ENCODE data around the gene CBLN3.

The CBLN3 gene

GRCh38 chr14:24398653-24399446, 30.6 kb downstream of the CBLN3 start, which contains the start of gene NYNRIN:
NYNRIN (plus strand) TSS chr14:24399003; CDS start chr14:24399247, 244 bp downstream.
- no peaks in the 10 kb centered on the region for H3K9me3 ChIP-seq (replicated peaks in 1 of 11)
- H3K9ac ChIP-seq = peak within 1 kb of the TSS; percentile 67 to 80 (median 74)
- TF ChIP-seq Cebpa-rat (IDR thresholded peaks at IDR 0.05) = no peak
- H3K4me1 ChIP-seq = peaks cover 55 to 80% (median 72%) of the 10 kb centered on the region in 10 experiments
- H3K27ac ChIP-seq = peak within 1 kb of the TSS in 10 of 11 experiments; percentile 25 to 71 (median 63); a peak in 18 of 22 replicates
- peaks cover 0 to 10% (median 0%) of the 10 kb centered on the region in 11 experiments; a peak in 3 of 22 replicates for H3K36me3 ChIP-seq
- peaks cover 0 to 7% (median 0%) of the 10 kb centered on the region in 11 experiments; a peak in 3 of 22 replicates for H4K20me1 ChIP-seq
- no peaks in the 10 kb centered on the region for H3K27me3 ChIP-seq
- peak within 1 kb of the TSS; percentile 49 to 78 (median 68) for H3K4me3 ChIP-seq
- peak within 1 kb of the TSS; percentile 92 to 99 (median 96) for H3K4me2 ChIP-seq

GRCh38 chr14:24398293-24398652, 31.2 kb downstream of the CBLN3 start:
- no peak for TF ChIP-seq Cebpa-rat (IDR thresholded peaks at IDR 0.05)
- H3K4me1 ChIP-seq = peaks cover 55 to 74% (median 69%) of the 10 kb centered on the region in 10 experiments
- H3K4me3 ChIP-seq = peak overlapping the region in 4 of 10 experiments; percentile 7 to 78 (median 45); a peak in 3 of 20 replicates
- no peaks in the 10 kb centered on the region for H3K27me3 ChIP-seq
- H3K9ac ChIP-seq = peak overlapping the region in 9 of 11 experiments; percentile 9 to 80 (median 48); a peak in 15 of 22 replicates
- H3K36me3 ChIP-seq = peaks cover 0 to 9% (median 0%) of the 10 kb centered on the region in 11 experiments; a peak in 3 of 22 replicates
- H3K27ac ChIP-seq = peak overlapping the region in 9 of 11 experiments; percentile 27 to 71 (median 64); a peak in 14 of 22 replicates
- H4K20me1 ChIP-seq = peaks cover 0 to 7% (median 0%) of the 10 kb centered on the region in 11 experiments; a peak in 3 of 22 replicates
- H3K4me2 ChIP-seq = peak overlapping the region; percentile 52 to 99 (median 78)
- H3K9me3 ChIP-seq (replicated peaks in 1 of 11) = no peaks in the 10 kb centered on the region

GRCh38 chr14:24397639-24398292, 31.7 kb downstream of the CBLN3 start:
- Histone ChIP-seq H3K9me3 (replicated peaks in 1 of 11) (no peaks in the 10 kb centered on the region), H3K9ac (peak overlapping the region in 8 of 11 experiments; percentile 29 to 80 (median 57); a peak in 14 of 22 replicates), H4K20me1 (peaks cover 0 to 7% (median 0%) of the 10 kb centered on the region in 11 experiments; a peak in 3 of 22 replicates), H3K36me3 (peaks cover 0 to 4% (median 0%) of the 10 kb centered on the region in 11 experiments; a peak in 2 of 22 replicates), H3K27ac (peak overlapping the region in 8 of 11 experiments; percentile 46 to 71 (median 64); a peak in 14 of 22 replicates), H3K4me2 (peak overlapping the region; percentile 52 to 99 (median 78)), H3K4me1 (peaks cover 55 to 71% (median 67%) of the 10 kb centered on the region in 10 experiments), H3K4me3 (peak overlapping the region in 4 of 10 experiments; percentile 7 to 78 (median 45); a peak in 1 of 20 replicates), H3K27me3 (no peaks in the 10 kb centered on the region)
- TF ChIP-seq Cebpa-rat (IDR thresholded peaks at IDR 0.05) = no peak

GRCh38 chr14:24395609-24396582, 33.6 kb downstream of the CBLN3 start:
- H3K36me3 ChIP-seq = no peaks in the 10 kb centered on the region
- no peak overlapping the region for H3K4me3 ChIP-seq
- peak overlapping the region; percentile 37 to 77 (median 51) for H3K4me2 ChIP-seq
- H3K4me1 ChIP-seq = peaks cover 47 to 60% (median 53%) of the 10 kb centered on the region in 10 experiments
- H4K20me1 ChIP-seq = no peaks in the 10 kb centered on the region
- no peaks in the 10 kb centered on the region for H3K9me3 ChIP-seq (replicated peaks in 1 of 11)
- TF ChIP-seq Cebpa-rat (IDR thresholded peaks at IDR 0.05) = no peak
- no peaks in the 10 kb centered on the region for H3K27me3 ChIP-seq
- no peak overlapping the region for H3K9ac ChIP-seq
- peak overlapping the region in 1 of 11 experiments; percentile 3; a peak in 1 of 22 replicates for H3K27ac ChIP-seq

- no peak for TF ChIP-seq Cebpa-rat (IDR thresholded peaks at IDR 0.05)
- Histone ChIP-seq H4K20me1 (no peaks in the 10 kb centered on the region), H3K4me1 (peaks cover 34 to 51% (median 44%) of the 10 kb centered on the region in 10 experiments), H3K4me3 (no peak overlapping the region), H3K36me3 (no peaks in the 10 kb centered on the region), H3K9ac (no peak overlapping the region), H3K9me3 (replicated peaks in 1 of 11) (no peaks in the 10 kb centered on the region), H3K27me3 (no peaks in the 10 kb centered on the region), H3K27ac (no peak overlapping the region), H3K4me2 (no peak overlapping the region)
Observed at GRCh38 chr14:24394275-24394674, 35.2 kb downstream of the CBLN3 start.

- Histone ChIP-seq H3K36me3 (no peaks in the 10 kb centered on the region), H3K27me3 (no peaks in the 10 kb centered on the region), H3K9me3 (replicated peaks in 1 of 11) (no peaks in the 10 kb centered on the region), H3K4me3 (no peak overlapping the region), H3K9ac (no peak overlapping the region), H3K4me1 (peaks cover 22 to 38% (median 32%) of the 10 kb centered on the region in 10 experiments), H3K4me2 (no peak overlapping the region), H4K20me1 (no peaks in the 10 kb centered on the region), H3K27ac (no peak overlapping the region)
- TF ChIP-seq Cebpa-rat (IDR thresholded peaks at IDR 0.05) = no peak
Observed at GRCh38 chr14:24392325-24393091, 37.0 kb downstream of the CBLN3 start.

GRCh38 chr14:24390701-24391468, 38.6 kb downstream of the CBLN3 start:
- Histone ChIP-seq H3K27ac (no peak overlapping the region), H3K9ac (no peak overlapping the region; a peak in 1 of 22 replicates), H3K4me2 (peak overlapping the region in 10 of 11 experiments; percentile 5 to 59 (median 31); a peak in 17 of 22 replicates)

More at GRCh38 chr14:24390701-24391468, 38.6 kb downstream of the CBLN3 start:
- Histone ChIP-seq H3K9me3 (replicated peaks in 1 of 11) (no peaks in the 10 kb centered on the region), H4K20me1 (no peaks in the 10 kb centered on the region), H3K4me3 (no peak overlapping the region), H3K4me1 (peaks cover 7 to 22% (median 19%) of the 10 kb centered on the region in 10 experiments; a peak in 19 of 20 replicates), H3K36me3 (no peaks in the 10 kb centered on the region), H3K27me3 (no peaks in the 10 kb centered on the region)
- TF ChIP-seq Cebpa-rat (IDR thresholded peaks at IDR 0.05) = no peak

All from BLaER1 treated with 17β-estradiol and CSF1 and Interleukin-3, amounts not matched to agents 10 nM and 100 nM (cell line).